ENCODE results near the gene S1PR2. TPM values are rescaled to one million over a fixed set of nuclear protein-coding genes. Genes with fewer than 3 reads are reported as not detected.

S1PR2 gene
- total RNA-seq (2014; rRNA removed; shearing (Covaris generic)): 1.5 and 1.8 TPM in 2 replicates
- polyA plus RNA-seq (2014; cell fraction: nucleus; rRNA removed): 0.32 and 1.4 TPM in 2 replicates

GRCh38 chr19:10230861-10231611 is at the start of gene S1PR2:
Gene S1PR2 (minus strand): TSS chr19:10231331. CDS start chr19:10224905, 6,426 bp downstream.
- DNase-seq (ENCODE audit: extremely low read depth, low read depth): peak; percentile 53

- DNase-seq (ENCODE audit: extremely low read depth, low read depth): no peak
Measured at GRCh38 chr19:10279737-10280442, 48.8 kb upstream of the S1PR2 start.

GRCh38 chr19:10278935-10279334 is 47.8 kb upstream of the S1PR2 start:
- no peak for DNase-seq (ENCODE audit: extremely low read depth, low read depth)

- no peak for DNase-seq (ENCODE audit: extremely low read depth, low read depth)
Measured at GRCh38 chr19:10277795-10278589, 46.9 kb upstream of the S1PR2 start.

- no peak for DNase-seq (ENCODE audit: extremely low read depth, low read depth)
Measured at GRCh38 chr19:10274589-10274988, 43.5 kb upstream of the S1PR2 start.

- DNase-seq (ENCODE audit: extremely low read depth, low read depth): no peak
Measured at GRCh38 chr19:10271543-10272086, 40.5 kb upstream of the S1PR2 start.

GRCh38 chr19:10270616-10271394 is 39.7 kb upstream of the S1PR2 start, which contains the start of gene ICAM1:
Gene ICAM1 (plus strand): TSS chr19:10271120. CDS start chr19:10271160, 40 bp downstream.
- no peak for DNase-seq (ENCODE audit: extremely low read depth, low read depth)

GRCh38 chr19:10270180-10270615 is 39.1 kb upstream of the S1PR2 start:
- no peak for DNase-seq (ENCODE audit: extremely low read depth, low read depth)

GRCh38 chr19:10269333-10270179 is 38.4 kb upstream of the S1PR2 start:
- DNase-seq (ENCODE audit: extremely low read depth, low read depth): peak; percentile 56

GRCh38 chr19:10268071-10268470 is 36.9 kb upstream of the S1PR2 start:
- no peak for DNase-seq (ENCODE audit: extremely low read depth, low read depth)

- DNase-seq (ENCODE audit: extremely low read depth, low read depth): no peak
Measured at GRCh38 chr19:10266706-10267105, 35.6 kb upstream of the S1PR2 start.

- DNase-seq (ENCODE audit: extremely low read depth, low read depth): no peak
Measured at GRCh38 chr19:10262771-10263170, 31.6 kb upstream of the S1PR2 start.

GRCh38 chr19:10260141-10260584 is 29.0 kb upstream of the S1PR2 start:
- DNase-seq (ENCODE audit: extremely low read depth, low read depth): no peak

GRCh38 chr19:10259162-10259905 is 28.2 kb upstream of the S1PR2 start:
- peak; percentile 69 for DNase-seq (ENCODE audit: extremely low read depth, low read depth)

- DNase-seq (ENCODE audit: extremely low read depth, low read depth): no peak
Measured at GRCh38 chr19:10258080-10258710, 27.1 kb upstream of the S1PR2 start.

GRCh38 chr19:10256970-10257615 is 26.0 kb upstream of the S1PR2 start:
- no peak for DNase-seq (ENCODE audit: extremely low read depth, low read depth)

- DNase-seq (ENCODE audit: extremely low read depth, low read depth): no peak
Measured at GRCh38 chr19:10256551-10256950, 25.4 kb upstream of the S1PR2 start.
